ENCODE results near the gene STX8.

STX8 gene

GRCh38 chr17:9294661-9295210, 280.9 kb downstream of the STX8 start:
- DNase-seq (ENCODE audit: low spot score) = no peak

- no peak for DNase-seq (ENCODE audit: low spot score)
These were observed 283.1 kb downstream of the STX8 start for GRCh38 chr17:9292561-9292941.

- DNase-seq (ENCODE audit: low spot score) = peak; percentile 37
These were observed 283.6 kb downstream of the STX8 start for GRCh38 chr17:9291912-9292560.

- DNase-seq (ENCODE audit: low spot score) = no peak
These were observed 285.4 kb downstream of the STX8 start for GRCh38 chr17:9290226-9290613.

GRCh38 chr17:9287306-9287705, 288.3 kb downstream of the STX8 start:
- DNase-seq (ENCODE audit: low spot score) = no peak

GRCh38 chr17:9286434-9286833, 289.2 kb downstream of the STX8 start:
- no peak for DNase-seq (ENCODE audit: low spot score)

GRCh38 chr17:9285602-9286427, 289.8 kb downstream of the STX8 start:
- no peak for DNase-seq (ENCODE audit: low spot score)

GRCh38 chr17:9284884-9285283, 290.7 kb downstream of the STX8 start:
- no peak for DNase-seq (ENCODE audit: low spot score)

GRCh38 chr17:9283909-9284308, 291.7 kb downstream of the STX8 start:
- no peak for DNase-seq (ENCODE audit: low spot score)

- DNase-seq (ENCODE audit: low spot score) = no peak
These were observed 295.7 kb downstream of the STX8 start for GRCh38 chr17:9279893-9280292.

GRCh38 chr17:9274973-9275372, 300.6 kb downstream of the STX8 start:
- DNase-seq (ENCODE audit: low spot score) = no peak

- DNase-seq (ENCODE audit: low spot score) = no peak
These were observed 301.9 kb downstream of the STX8 start for GRCh38 chr17:9273428-9274391.

- no peak for DNase-seq (ENCODE audit: low spot score)
These were observed 303.0 kb downstream of the STX8 start for GRCh38 chr17:9272501-9273200.

GRCh38 chr17:9271989-9272388, 303.6 kb downstream of the STX8 start:
- DNase-seq (ENCODE audit: low spot score) = no peak

GRCh38 chr17:9270921-9271320, 304.7 kb downstream of the STX8 start:
- DNase-seq (ENCODE audit: low spot score) = no peak

GRCh38 chr17:9269350-9270035, 306.1 kb downstream of the STX8 start:
- DNase-seq (ENCODE audit: low spot score) = no peak

GRCh38 chr17:9268546-9268945, 307.1 kb downstream of the STX8 start:
- DNase-seq (ENCODE audit: low spot score) = no peak

- DNase-seq (ENCODE audit: low spot score) = no peak
These were observed 308.9 kb downstream of the STX8 start for GRCh38 chr17:9266697-9267117.

GRCh38 chr17:9266031-9266680, 309.5 kb downstream of the STX8 start:
- no peak for DNase-seq (ENCODE audit: low spot score)
